Breast epithelium (tissue), 3 donors: ENCODE measurements around the gene HBG2.

Experiments used
- POLR2A ChIP-seq: fragments of 450-650 bp; IDR thresholded peaks from one replicate; pipeline ENCODE4 v1.6.1; 2016; ENCODE audit warnings: antibody characterized with exemption, mild to moderate bottlenecking, moderate library complexity
- POLR2AphosphoS5 ChIP-seq, 3 donors: sonication (generic); formaldehyde crosslinking; IDR thresholded peaks; one replicate each; pipeline ENCODE4 v1.6.1; 2017; ENCODE audit warnings: antibody characterized with exemption in 3 of 3
- TF ChIP-seq, protein P1 (sequence below), 3 donors: fragments of 450-650 bp; IDR thresholded peaks; one replicate each; pipeline ENCODE4 v1.5.1; 2016 to 2017; ENCODE audit warnings: antibody characterized with exemption in 3 of 3, mild to moderate bottlenecking in 3 of 3, moderate library complexity in 3 of 3

DNA sequence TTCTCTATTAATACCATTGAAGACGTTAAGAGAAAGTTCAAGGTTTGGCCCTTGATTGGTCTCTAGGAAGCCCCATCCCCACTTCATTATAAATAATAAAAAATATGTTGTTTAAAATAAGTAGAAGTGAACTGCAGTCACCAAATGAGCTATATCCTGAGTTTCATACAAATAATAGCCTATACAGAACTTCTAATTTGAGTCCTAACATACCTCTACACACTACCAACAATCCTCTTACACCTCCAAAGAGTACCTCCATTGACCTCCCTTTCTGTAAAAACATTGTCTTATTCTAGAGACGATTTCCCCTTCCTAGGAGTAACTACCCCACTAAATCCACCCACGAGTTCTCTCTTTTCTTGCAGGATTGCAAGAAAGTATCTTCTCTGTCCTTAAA lies 13.1 kb downstream of the HBG2 start:
- no peak for TF ChIP-seq POLR2A
- TF ChIP-seq, protein P1, sequence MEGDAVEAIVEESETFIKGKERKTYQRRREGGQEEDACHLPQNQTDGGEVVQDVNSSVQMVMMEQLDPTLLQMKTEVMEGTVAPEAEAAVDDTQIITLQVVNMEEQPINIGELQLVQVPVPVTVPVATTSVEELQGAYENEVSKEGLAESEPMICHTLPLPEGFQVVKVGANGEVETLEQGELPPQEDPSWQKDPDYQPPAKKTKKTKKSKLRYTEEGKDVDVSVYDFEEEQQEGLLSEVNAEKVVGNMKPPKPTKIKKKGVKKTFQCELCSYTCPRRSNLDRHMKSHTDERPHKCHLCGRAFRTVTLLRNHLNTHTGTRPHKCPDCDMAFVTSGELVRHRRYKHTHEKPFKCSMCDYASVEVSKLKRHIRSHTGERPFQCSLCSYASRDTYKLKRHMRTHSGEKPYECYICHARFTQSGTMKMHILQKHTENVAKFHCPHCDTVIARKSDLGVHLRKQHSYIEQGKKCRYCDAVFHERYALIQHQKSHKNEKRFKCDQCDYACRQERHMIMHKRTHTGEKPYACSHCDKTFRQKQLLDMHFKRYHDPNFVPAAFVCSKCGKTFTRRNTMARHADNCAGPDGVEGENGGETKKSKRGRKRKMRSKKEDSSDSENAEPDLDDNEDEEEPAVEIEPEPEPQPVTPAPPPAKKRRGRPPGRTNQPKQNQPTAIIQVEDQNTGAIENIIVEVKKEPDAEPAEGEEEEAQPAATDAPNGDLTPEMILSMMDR (IDR thresholded peaks at IDR 0.05) = no peak
- no peak for TF ChIP-seq POLR2AphosphoS5 (IDR thresholded peaks at IDR 0.05)
